Umbilical cord (tissue), 2 donors: ENCODE measurements around the gene SFMBT2. TPM values are rescaled to one million over a fixed set of nuclear protein-coding genes. Genes with fewer than 3 reads are reported as not detected.
"Not testable (repeated sequence)": the region's sequence is repeated elsewhere in the genome, so short reads cannot be mapped to it uniquely, and the experiment has no call there.

Experiments
- DNase-seq: peaks from one replicate; pipeline ENCODE4 v3.0.0-alpha.2; 2015; ENCODE audit warnings: low spot score
- total RNA-seq: library from RNA; depleted of rRNA; stranded (reverse); fragments of >200 nt; gene quantifications from one replicate; pipeline ENCODE4 v1.2.3, GENCODE V29; 2014; ENCODE audit warnings: low replicate concordance; ENCODE audit not compliant: insufficient read depth

The SFMBT2 gene
- total RNA-seq, 1 donor from 2014 or later: 11.6 TPM

GRCh38 chr10:7320072-7320471, 90.8 kb downstream of the SFMBT2 start:
- DNase-seq: no peak

- DNase-seq: no peak
These were observed 91.2 kb downstream of the SFMBT2 start for GRCh38 chr10:7319632-7320031.

- DNase-seq: no peak
These were observed 92.0 kb downstream of the SFMBT2 start for GRCh38 chr10:7318836-7319235.

- DNase-seq: no peak
These were observed 92.9 kb downstream of the SFMBT2 start for GRCh38 chr10:7317786-7318446.

GRCh38 chr10:7316839-7317238, 94.0 kb downstream of the SFMBT2 start:
- DNase-seq: no peak

- no peak for DNase-seq
These were observed 94.9 kb downstream of the SFMBT2 start for GRCh38 chr10:7315906-7316305.

- DNase-seq: no peak
These were observed 96.7 kb downstream of the SFMBT2 start for GRCh38 chr10:7314170-7314569.

GRCh38 chr10:7312488-7312857, 98.4 kb downstream of the SFMBT2 start:
- DNase-seq: no peak

- not testable (repeated sequence) for DNase-seq
These were observed 98.9 kb downstream of the SFMBT2 start for GRCh38 chr10:7311850-7312487.

GRCh38 chr10:7311218-7311849, 99.5 kb downstream of the SFMBT2 start:
- DNase-seq: peak; percentile 50

GRCh38 chr10:7310076-7310475, 100.8 kb downstream of the SFMBT2 start:
- DNase-seq: no peak

- DNase-seq: no peak
These were observed 102.0 kb downstream of the SFMBT2 start for GRCh38 chr10:7308826-7309225.

- no peak for DNase-seq
These were observed 104.2 kb downstream of the SFMBT2 start for GRCh38 chr10:7306616-7307015.

- no peak for DNase-seq
These were observed 104.7 kb downstream of the SFMBT2 start for GRCh38 chr10:7306147-7306546.

GRCh38 chr10:7305053-7305452, 105.8 kb downstream of the SFMBT2 start:
- DNase-seq: no peak

- DNase-seq: no peak
These were observed 106.7 kb downstream of the SFMBT2 start for GRCh38 chr10:7304110-7304509.

GRCh38 chr10:7302930-7303557, 107.8 kb downstream of the SFMBT2 start:
- DNase-seq: peak; percentile 5

GRCh38 chr10:7302392-7302906, 108.4 kb downstream of the SFMBT2 start:
- peak; percentile 66 for DNase-seq

- DNase-seq: peak; percentile 39
These were observed 109.6 kb downstream of the SFMBT2 start for GRCh38 chr10:7301006-7301778.

GRCh38 chr10:7300384-7300971, 110.4 kb downstream of the SFMBT2 start:
- peak; percentile 23 for DNase-seq
